SU-DHL-6 (cell line): Measurements from ENCODE around the gene LMNA.
"Not testable (repeated sequence)": the region's sequence is repeated elsewhere in the genome, so short reads cannot be mapped to it uniquely, and the experiment has no call there.

Experiments
- H2AFZ ChIP-seq: fragments of 200-600 bp; sonication (generic); 2 replicates; pipeline ENCODE4 v1.6.1; 2014; ENCODE audit warnings: low read depth, mild to moderate bottlenecking, moderate library complexity, mixed read lengths, antibody characterized with exemption, low read length; ENCODE audit not compliant: severe bottlenecking
- H3F3A ChIP-seq: fragments of 200-600 bp; shearing (Covaris generic); 2 replicates; pipeline ENCODE4 v1.6.0; 2016; ENCODE audit warnings: antibody characterized with exemption, mild to moderate bottlenecking; ENCODE audit not compliant: insufficient read depth
- H3K27ac ChIP-seq: fragments of 200-600 bp; sonication (generic); 2 replicates; pipeline ENCODE4 v1.5.1; 2016; ENCODE audit warnings: low read depth, mild to moderate bottlenecking, low read length, moderate library complexity, mixed read lengths
- H3K27me3 ChIP-seq: fragments of 200-600 bp; sonication (generic), shearing (Covaris generic); 2 replicates; pipeline ENCODE4 v1.6.0; 2014; ENCODE audit warnings: mild to moderate bottlenecking, low read length
- H3K36me3 ChIP-seq: fragments of 200-600 bp; sonication (generic); 2 replicates; pipeline ENCODE4 v1.6.1; 2014; ENCODE audit warnings: mild to moderate bottlenecking, low read length, mixed read lengths
- H3K4me2 ChIP-seq: fragments of 300-600, 200-600 bp; shearing (Covaris generic), sonication (generic); 2 replicates; pipeline ENCODE4 v1.6.0; 2014; ENCODE audit warnings: low read length, low read depth, mild to moderate bottlenecking; ENCODE audit not compliant: poor library complexity, severe bottlenecking
- H3K4me3 ChIP-seq: fragments of 200-600 bp; sonication (generic); 2 replicates; pipeline ENCODE4 v1.5.1; 2014; ENCODE audit warnings: antibody characterized with exemption, low read length, mild to moderate bottlenecking, mixed read lengths; ENCODE audit not compliant: insufficient read depth, poor library complexity, severe bottlenecking
- H3K79me2 ChIP-seq: fragments of 200-600 bp; sonication (generic); 2 replicates; pipeline ENCODE4 v1.6.1; 2014; ENCODE audit warnings: mild to moderate bottlenecking, low read length, moderate library complexity; ENCODE audit not compliant: insufficient read depth
- H3K9ac ChIP-seq: fragments of 200-600 bp; sonication (generic); 2 replicates; pipeline ENCODE4 v1.7.0; 2014; ENCODE audit warnings: mild to moderate bottlenecking, low read length
- H3K9me2 ChIP-seq: fragments of 200-600 bp; sonication (generic); replicated peaks from 2 replicates; pipeline ENCODE4 v1.6.1; 2014; ENCODE audit warnings: low read length; ENCODE audit not compliant: insufficient read depth
- H3K9me3 ChIP-seq: fragments of 200-600 bp; sonication (generic); 2 replicates; pipeline ENCODE4 v1.6.1; 2014; ENCODE audit warnings: low read length, mixed read lengths; ENCODE audit not compliant: insufficient read depth
- H4K20me1 ChIP-seq: fragments of 200-600 bp; sonication (generic); 2 replicates; pipeline ENCODE4 v1.6.1; 2014; ENCODE audit warnings: low read depth, mild to moderate bottlenecking, antibody characterized with exemption, low read length, moderate library complexity, mixed read lengths
- CTCF ChIP-seq: fragments of 200-600 bp; sonication (generic); IDR thresholded peaks from one replicate; pipeline ENCODE4 v1.5.1; 2017; ENCODE audit warnings: antibody characterized with exemption, mild to moderate bottlenecking, low read length, moderate library complexity; ENCODE audit not compliant: insufficient read depth, poor library complexity, severe bottlenecking
- EZH2phosphoT487 ChIP-seq: fragments of 200-600 bp; sonication (generic), shearing (Covaris generic); conservative IDR thresholded peaks from 2 replicates; pipeline ENCODE4 v1.6.1; 2018; ENCODE audit warnings: mild to moderate bottlenecking, antibody characterized with exemption, low read length, moderate library complexity, mixed read lengths

The LMNA gene

GRCh38 chr1:156120318-156120717 lies 5.8 kb downstream of the LMNA start:
- no peak for TF ChIP-seq CTCF
- TF ChIP-seq EZH2phosphoT487, result no peak
- no peaks in the 10 kb centered on the region for H3K27me3 ChIP-seq
- H3K9me3 ChIP-seq, result no peaks in the 10 kb centered on the region
- no peaks in the 10 kb centered on the region for H3K36me3 ChIP-seq
- H4K20me1 ChIP-seq, result no peaks in the 10 kb centered on the region
- no peaks in the 10 kb centered on the region for H3K79me2 ChIP-seq
- no peaks in the 10 kb centered on the region for H3F3A ChIP-seq
- H3K9ac ChIP-seq, result no peak overlapping the region
- no peak overlapping the region for H3K4me2 ChIP-seq
- H2AFZ ChIP-seq, result no peak overlapping the region
- H3K9me2 ChIP-seq, result no peaks in the 10 kb centered on the region
- H3K4me3 ChIP-seq, result no peak overlapping the region
- H3K27ac ChIP-seq, result no peak overlapping the region

DNA sequence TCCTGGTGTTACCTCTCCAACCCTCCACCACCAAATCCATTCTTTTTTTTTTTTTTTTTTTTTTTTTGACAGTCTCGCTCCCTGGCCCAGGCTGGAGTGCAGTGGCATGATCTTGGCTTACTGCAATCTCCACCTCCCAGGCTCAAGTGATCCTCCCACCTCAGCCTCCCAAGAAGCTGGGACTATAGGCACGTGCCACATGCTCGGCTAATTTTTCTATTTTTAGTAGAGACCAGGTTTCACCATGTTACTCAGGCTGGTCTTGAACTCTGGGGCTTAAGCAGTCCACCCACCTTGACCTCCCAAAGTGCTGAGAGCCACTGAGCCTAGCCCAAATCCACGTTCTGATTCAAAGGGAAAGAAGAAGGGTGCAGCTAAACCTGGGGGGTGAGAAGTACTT lies 6.5 kb downstream of the LMNA start:
- not testable (repeated sequence) for H3K4me2 ChIP-seq

DNA sequence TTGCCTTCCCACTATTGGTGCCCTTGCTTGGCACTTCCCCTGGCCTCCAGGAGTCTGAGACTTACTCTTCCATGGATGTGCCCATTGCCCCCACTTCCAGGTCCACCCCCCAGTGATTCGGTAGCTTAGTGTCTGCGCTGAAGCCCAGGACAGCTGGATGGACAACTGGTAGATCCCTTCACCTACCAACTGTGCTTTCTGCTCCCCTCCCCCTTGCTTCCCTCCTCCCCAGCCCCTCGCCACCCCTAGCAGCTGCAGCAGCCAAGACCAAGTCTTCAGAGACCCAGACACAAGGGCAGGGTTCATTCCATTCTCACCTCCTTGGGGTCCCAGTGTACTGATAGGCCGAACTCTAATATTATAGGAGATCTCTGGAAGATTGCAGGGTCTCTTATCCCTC lies 6.9 kb downstream of the LMNA start:
- Histone ChIP-seq H3K79me2 (no peaks in the 10 kb centered on the region), H4K20me1 (no peaks in the 10 kb centered on the region), H3K4me3 (no peak overlapping the region), H3K9ac (no peak overlapping the region), H3K36me3 (no peaks in the 10 kb centered on the region), H3K27ac (no peak overlapping the region), H3K9me3 (no peaks in the 10 kb centered on the region), H2AFZ (no peak overlapping the region), H3K27me3 (no peaks in the 10 kb centered on the region), H3K4me2 (no peak overlapping the region), H3F3A (no peaks in the 10 kb centered on the region), H3K9me2 (no peaks in the 10 kb centered on the region)
- no peak for TF ChIP-seq CTCF
- no peak for TF ChIP-seq EZH2phosphoT487

More for the DNA sequence above, 6.5 kb downstream of the LMNA start:
- H3K27ac ChIP-seq, H3K9ac ChIP-seq, H3K27me3 ChIP-seq, H3F3A ChIP-seq, H3K79me2 ChIP-seq, H2AFZ ChIP-seq, H4K20me1 ChIP-seq, H3K4me3 ChIP-seq, H3K9me3 ChIP-seq, H3K36me3 ChIP-seq, H3K9me2 ChIP-seq: not testable (repeated sequence)

GRCh38 chr1:156122086-156122485 lies 7.6 kb downstream of the LMNA start:
- H3K79me2 ChIP-seq, result no peaks in the 10 kb centered on the region
- H3K9ac ChIP-seq, result no peak overlapping the region
- H3F3A ChIP-seq, result no peaks in the 10 kb centered on the region
- H3K27ac ChIP-seq, result no peak overlapping the region
- no peaks in the 10 kb centered on the region for H3K9me2 ChIP-seq
- H3K27me3 ChIP-seq, result no peaks in the 10 kb centered on the region
- TF ChIP-seq CTCF, result no peak
- H3K36me3 ChIP-seq, result no peaks in the 10 kb centered on the region
- H4K20me1 ChIP-seq, result no peaks in the 10 kb centered on the region
- no peak overlapping the region for H2AFZ ChIP-seq
- H3K9me3 ChIP-seq, result no peaks in the 10 kb centered on the region
- H3K4me2 ChIP-seq, result no peak overlapping the region
- no peak overlapping the region for H3K4me3 ChIP-seq
